Measurements from ENCODE around the gene SUSD5.

SUSD5 gene

GRCh38 chr3:33103034-33103433 lies 115.6 kb downstream of the SUSD5 start:
- H3F3A ChIP-seq (ENCODE audit: insufficient read depth, low read length) = no peaks in the 10 kb centered on the region
- H3K27ac ChIP-seq (ENCODE audit: low read depth, low read length, poor library complexity, severe bottlenecking) = no peak overlapping the region
- H3K9ac ChIP-seq (ENCODE audit: low read length) = no peak overlapping the region
- no peaks in the 10 kb centered on the region for H4K20me1 ChIP-seq (ENCODE audit: insufficient read depth, low read length)
- TF ChIP-seq EZH2 (IDR thresholded peaks at IDR 0.05; ENCODE audit: borderline replicate concordance, low read length) (no peak), CTCF (IDR thresholded peaks at IDR 0.05; ENCODE audit: low read length) (no peak)
- no peak overlapping the region for H3K4me3 ChIP-seq (ENCODE audit: low read depth, low read length, poor library complexity, severe bottlenecking)
- H3K9me3 ChIP-seq (ENCODE audit: low read length) = no peaks in the 10 kb centered on the region
- no peaks in the 10 kb centered on the region for H3K9me2 ChIP-seq (ENCODE audit: low read depth, low read length)
- H3K4me2 ChIP-seq (ENCODE audit: low read length) = no peak overlapping the region
- no peaks in the 10 kb centered on the region for H3K36me3 ChIP-seq (ENCODE audit: insufficient read depth, low read length)
- H3K27me3 ChIP-seq (ENCODE audit: insufficient read depth, low read length) = no peaks in the 10 kb centered on the region; the same call in 1 of the 2 replicates
- no peaks in the 10 kb centered on the region for H3K79me2 ChIP-seq (ENCODE audit: insufficient read depth, low read length)
- no peak overlapping the region for H2AFZ ChIP-seq (ENCODE audit: low read length)
- no peaks in the 10 kb centered on the region for H3K4me1 ChIP-seq (ENCODE audit: insufficient read depth, low read length, severe bottlenecking)

GRCh38 chr3:33100229-33100628 lies 118.4 kb downstream of the SUSD5 start:
- H3K4me2 ChIP-seq (ENCODE audit: low read length) = no peak overlapping the region
- H3K27me3 ChIP-seq (ENCODE audit: insufficient read depth, low read length) = no peaks in the 10 kb centered on the region
- peaks cover 11% of the 10 kb centered on the region; the same call in 1 of the 2 replicates for H3K79me2 ChIP-seq (ENCODE audit: insufficient read depth, low read length)
- H3K9me2 ChIP-seq (ENCODE audit: low read depth, low read length) = no peaks in the 10 kb centered on the region
- no peak overlapping the region for H3K27ac ChIP-seq (ENCODE audit: low read depth, low read length, poor library complexity, severe bottlenecking)
- no peaks in the 10 kb centered on the region for H3K9me3 ChIP-seq (ENCODE audit: low read length)
- H4K20me1 ChIP-seq (ENCODE audit: insufficient read depth, low read length) = no peaks in the 10 kb centered on the region
- TF ChIP-seq EZH2 (IDR thresholded peaks at IDR 0.05; ENCODE audit: borderline replicate concordance, low read length) (no peak), CTCF (IDR thresholded peaks at IDR 0.05; ENCODE audit: low read length) (no peak)
- H3K4me1 ChIP-seq (ENCODE audit: insufficient read depth, low read length, severe bottlenecking) = peaks cover 14% of the 10 kb centered on the region
- H3K9ac ChIP-seq (ENCODE audit: low read length) = no peak overlapping the region
- no peak overlapping the region for H3K4me3 ChIP-seq (ENCODE audit: low read depth, low read length, poor library complexity, severe bottlenecking)
- no peak overlapping the region for H2AFZ ChIP-seq (ENCODE audit: low read length)
- H3K36me3 ChIP-seq (ENCODE audit: insufficient read depth, low read length) = no peaks in the 10 kb centered on the region
- no peaks in the 10 kb centered on the region for H3F3A ChIP-seq (ENCODE audit: insufficient read depth, low read length)
